ENCODE data around the gene BEX3.
"Not testable (repeated sequence)": the region's sequence is repeated elsewhere in the genome, so short reads cannot be mapped to it uniquely, and the experiment has no call there.

The BEX3 gene

GRCh38 chrX:103378990-103379389, 2.7 kb downstream of the BEX3 start:
- DNase-seq: no peak

- DNase-seq: no peak
Measured at GRCh38 chrX:103382877-103383276, 6.5 kb downstream of the BEX3 start.

GRCh38 chrX:103384672-103385071, 8.3 kb downstream of the BEX3 start:
- DNase-seq: no peak

DNA sequence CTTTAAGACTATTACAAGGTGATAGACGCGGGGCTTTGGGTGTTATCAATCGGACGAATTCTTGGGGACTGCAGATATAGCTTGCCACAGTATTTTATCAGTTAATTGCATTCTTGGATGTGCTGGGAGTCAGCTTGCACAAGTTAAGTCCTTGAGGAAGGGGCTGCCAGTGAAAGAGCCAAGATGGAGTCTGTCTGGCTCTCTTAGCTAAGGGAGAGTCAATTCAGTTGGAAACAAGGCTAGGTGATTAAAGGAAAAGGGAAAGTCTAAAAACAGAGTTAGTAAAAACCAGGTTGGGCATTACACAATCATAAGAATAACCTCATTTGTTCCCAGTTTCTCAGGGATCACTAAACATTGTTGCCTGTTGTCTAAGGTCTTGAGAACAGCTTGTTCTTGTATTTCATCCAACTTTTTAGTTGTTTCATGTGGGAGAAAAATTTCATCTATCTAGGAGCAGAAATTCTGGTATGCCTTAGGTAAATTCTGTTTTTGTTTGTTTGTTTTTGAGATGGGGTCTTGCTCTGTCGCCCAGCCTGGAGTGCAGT, 9.0 kb downstream of the BEX3 start:
- DNase-seq: not testable (repeated sequence)

DNA sequence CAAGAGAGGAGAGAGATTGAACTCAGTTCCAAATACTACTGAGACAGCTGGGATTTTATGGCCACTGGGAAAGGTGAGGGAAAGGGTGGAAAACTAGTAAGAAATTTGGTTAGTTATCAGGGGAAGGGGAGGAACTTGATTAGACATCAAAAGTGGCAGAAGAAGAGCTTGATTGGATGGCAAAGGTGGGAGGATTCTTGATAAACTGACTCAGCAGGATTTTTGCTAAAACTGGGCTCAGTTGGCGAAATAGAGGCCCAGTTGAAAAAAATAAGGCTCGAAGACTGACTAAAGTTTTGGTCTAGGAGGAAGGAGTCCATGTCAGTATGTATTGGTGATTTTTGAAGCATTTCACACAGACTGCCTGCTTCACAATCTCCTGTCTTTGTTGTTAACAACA, 10.0 kb downstream of the BEX3 start:
- DNase-seq: no peak

- no peak for DNase-seq
Measured at GRCh38 chrX:103393487-103393886, 17.1 kb downstream of the BEX3 start.

- no peak for DNase-seq
Measured at GRCh38 chrX:103396186-103396585, 19.8 kb downstream of the BEX3 start.

DNA sequence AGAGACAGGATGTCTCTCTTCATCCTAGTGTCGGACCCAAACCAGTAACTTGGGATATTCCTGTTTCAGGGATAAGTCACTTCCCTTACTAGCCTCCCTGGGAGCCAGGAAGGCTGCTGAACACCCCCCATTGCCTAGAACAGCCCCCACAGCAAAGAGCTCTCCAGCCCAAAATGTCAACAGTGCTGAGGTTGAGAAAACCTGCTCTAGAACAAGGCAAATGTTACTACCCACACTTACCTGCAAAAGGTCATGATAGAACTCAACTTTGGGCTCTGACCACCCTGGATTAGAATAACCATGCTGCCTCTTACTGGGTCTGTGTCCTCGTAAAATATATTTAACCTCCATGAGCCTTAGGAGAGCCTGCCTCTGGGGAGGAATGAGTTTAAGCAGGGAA, 20.3 kb downstream of the BEX3 start:
- DNase-seq: no peak

DNA sequence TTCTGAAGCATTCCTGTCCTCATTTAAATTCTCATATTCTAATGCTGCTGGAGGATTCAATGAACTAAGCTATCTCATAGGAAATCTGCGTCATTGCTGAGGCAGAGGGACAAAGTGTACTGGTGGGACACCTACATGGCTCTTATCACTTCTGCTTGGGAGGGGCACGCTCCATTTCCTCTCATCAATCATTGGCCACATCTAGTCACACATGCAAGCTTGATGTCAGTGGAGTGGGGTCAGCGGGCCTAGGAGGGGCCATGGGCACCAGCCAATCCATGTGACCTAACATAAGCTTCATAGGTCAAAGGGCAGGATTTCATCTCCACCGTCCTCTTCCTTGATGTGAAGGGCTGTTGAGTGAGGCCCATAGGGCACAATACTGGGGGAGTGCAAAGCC, 21.4 kb downstream of the BEX3 start:
- no peak for DNase-seq

DNA sequence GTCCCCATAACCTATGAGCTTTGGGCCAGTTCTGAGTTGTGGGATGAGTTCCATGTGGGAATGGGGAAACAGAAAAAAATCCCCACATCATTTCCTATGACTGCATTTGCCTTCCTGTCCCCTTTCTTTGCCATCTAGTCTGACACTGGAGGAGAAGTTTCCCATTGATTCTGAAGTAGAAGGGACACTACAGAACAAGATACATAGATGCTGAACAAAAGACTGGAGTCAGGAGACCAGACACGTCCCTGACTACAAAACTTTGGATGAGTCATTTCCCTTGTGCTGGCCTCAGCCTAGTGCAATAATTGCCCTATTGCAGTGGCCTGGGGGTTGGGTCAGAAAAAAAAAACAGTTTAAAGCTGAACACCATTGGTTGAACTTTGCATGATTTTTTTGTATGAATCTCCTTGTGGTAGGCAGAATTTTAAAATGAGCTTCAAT, 22.1 kb downstream of the BEX3 start:
- DNase-seq: no peak

DNA sequence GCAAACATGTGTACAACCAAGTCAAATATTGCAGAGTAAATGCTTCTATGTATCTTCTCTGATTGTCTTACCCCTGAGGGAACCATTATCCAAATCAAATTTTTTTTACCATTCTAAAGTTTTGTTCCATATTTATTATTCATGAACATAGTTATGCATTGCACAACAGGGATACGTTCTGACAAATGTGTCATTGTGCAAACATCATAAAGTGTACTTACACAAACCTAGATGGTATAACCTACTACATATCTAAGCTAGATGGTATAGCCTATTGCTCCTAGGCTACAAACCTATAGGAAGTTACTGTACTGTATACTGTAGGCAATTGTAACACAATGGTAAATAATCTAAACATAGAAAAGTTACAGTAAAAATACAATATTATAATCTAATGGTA, 23.4 kb downstream of the BEX3 start:
- DNase-seq: no peak

DNA sequence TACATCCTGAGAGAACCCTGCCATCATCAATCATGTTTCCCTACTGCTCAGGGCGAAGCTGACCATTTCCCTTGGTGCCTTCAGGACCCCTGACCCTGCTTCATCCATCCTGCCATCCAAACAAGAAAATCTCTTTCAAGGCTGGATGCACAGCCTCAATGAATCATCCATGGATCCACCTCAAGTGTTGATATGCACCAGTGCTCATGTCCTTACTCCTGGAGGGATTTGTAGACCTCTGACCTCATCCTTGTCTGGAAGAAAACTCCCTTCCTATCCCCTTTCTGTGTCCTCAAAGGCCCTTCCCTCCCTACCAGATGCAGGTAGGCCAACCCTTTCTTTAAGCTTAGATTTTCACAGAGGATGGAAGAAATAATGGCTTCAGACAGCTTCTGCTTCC, 24.6 kb downstream of the BEX3 start:
- DNase-seq: no peak

GRCh38 chrX:103404231-103405008, 28.1 kb downstream of the BEX3 start:
- DNase-seq: peak in 40 of 56 donors; percentile 0 to 61 (median 8)

DNA sequence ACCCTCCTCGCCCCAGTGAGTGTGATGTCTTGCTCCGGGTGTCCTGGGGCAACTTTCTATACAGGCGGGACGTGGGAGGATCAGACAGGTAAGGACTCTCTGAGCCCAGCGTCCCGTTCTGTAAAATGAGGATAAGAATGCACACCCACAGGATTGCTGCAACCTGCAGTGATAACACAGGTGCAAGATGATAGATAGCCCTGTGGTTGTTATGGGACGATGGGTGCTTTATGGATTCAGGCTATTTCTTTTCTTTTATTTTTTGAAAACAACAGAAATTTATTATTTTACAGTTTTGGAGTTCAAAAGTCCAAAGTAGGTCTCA, 28.6 kb downstream of the BEX3 start:
- no peak for DNase-seq

DNA sequence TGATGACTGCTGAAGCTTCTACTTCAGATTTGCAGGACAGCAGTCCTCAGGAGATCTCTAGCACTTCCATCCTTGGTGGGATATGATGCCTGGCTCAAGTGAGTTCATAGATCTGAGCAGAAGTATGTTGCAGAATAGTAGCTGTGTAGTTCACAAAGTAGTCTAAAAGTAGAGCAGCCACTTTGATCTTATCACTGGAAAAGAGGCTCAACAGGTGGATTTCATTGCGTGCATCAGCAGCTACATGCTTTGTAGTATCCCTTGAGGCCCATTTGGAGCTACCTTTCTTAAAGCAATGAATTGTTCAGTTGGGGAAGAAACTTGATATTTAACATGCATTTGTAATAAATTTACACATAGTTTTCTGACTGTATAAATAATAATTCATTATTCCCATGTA, 29.9 kb downstream of the BEX3 start:
- no peak for DNase-seq

- peak in 7 of 56 donors; percentile 3 to 22 (median 8) for DNase-seq
Measured at GRCh38 chrX:103407776-103408175, 31.4 kb downstream of the BEX3 start.

- DNase-seq: not testable (repeated sequence)
Measured at GRCh38 chrX:103411721-103412120, 35.4 kb downstream of the BEX3 start.

DNA sequence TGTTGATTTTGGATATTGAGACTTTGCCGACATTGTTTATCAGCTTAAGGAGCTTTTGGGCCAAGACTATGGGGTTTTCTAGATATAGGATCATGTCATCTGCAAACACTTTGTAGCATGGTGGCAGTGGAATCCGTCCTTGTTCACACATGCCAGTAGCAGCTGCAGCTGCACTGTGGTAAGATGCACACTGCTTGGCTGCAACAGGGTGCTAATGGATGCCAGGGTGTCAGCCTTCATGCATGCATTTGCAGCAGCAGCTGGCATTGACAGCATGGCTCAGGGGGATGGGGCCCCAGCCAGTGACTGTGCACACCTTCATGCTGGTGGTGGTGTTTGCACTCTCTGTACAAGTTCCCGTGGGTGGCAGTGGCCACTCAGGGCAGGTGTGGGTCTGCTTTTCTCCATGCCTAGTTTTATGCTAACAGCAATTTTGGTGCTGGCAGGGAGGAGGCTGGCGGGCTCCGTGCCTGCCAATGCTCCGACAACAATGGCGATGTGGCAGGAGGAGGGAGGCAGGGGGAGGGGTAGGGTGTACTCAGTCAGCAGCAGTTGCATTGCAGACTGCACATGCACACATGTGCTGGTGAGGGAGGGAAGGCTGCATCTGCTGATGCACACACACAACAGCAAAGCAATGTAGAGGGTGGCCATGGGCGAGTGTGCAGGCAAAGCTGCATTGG, 37.5 kb downstream of the BEX3 start:
- peak in 27 of 56 donors; percentile 0 to 45 (median 10) for DNase-seq

DNA sequence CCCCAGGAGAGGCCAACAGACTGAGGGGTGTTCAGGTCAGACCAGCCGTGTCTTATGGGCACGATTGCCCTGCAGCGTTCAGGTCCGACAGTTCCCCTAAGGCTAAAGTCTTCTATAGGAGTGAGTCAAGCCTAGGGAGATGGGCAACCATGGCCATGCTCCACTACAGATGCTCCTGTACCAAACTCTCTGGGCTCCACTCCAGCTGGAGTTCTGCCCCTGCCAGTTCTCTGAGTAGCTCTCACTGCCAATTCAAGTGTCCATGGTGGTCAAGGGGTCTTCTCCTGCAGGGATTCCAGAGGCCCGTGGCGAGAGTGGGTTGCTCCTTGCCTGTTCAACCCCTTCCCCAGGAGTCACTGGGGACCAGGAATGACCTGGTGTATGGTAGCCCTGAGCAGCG, 38.2 kb downstream of the BEX3 start:
- peak in 2 of 56 donors; percentile 1 to 3 for DNase-seq

DNA sequence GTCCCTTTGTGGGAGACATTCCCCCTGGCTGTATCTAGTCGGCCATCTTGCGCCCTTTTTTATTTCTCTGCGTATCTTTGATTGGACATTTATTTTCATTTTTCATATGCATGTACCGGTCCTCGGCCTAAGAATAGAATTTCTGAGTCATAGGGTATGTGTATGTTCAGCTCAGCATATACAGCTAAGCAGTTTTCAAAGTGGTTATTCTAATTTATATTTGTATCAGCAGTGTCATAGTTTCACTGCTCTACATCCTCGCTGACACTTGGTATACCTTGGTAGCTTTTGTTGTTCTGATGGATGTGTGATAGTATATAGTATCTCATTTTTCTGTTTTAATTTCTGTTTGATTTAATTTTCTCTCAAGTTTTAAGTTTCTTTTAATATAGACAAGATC, 38.7 kb downstream of the BEX3 start:
- DNase-seq: no peak

DNA sequence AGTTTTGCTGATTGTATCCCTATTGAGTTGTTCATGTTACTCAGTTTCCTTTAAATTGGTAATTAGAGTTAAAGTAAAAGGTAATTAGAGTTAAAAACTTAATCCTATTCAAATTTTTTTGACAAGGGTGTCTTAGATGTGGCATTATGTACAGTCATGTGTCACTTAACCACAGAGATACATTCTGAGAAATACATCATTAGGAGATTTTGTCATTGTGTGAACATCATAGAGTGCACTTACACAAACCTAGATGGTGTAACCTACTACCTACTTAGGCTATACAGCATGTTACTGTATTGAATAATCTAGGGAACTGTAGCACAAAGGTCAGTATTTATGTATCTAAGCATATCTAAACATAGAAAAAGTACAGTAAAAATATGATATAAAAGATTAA, 39.2 kb downstream of the BEX3 start:
- no peak for DNase-seq

- no peak for DNase-seq
Measured at GRCh38 chrX:103417370-103417769, 41.0 kb downstream of the BEX3 start.

GRCh38 chrX:103417933-103418332, 41.6 kb downstream of the BEX3 start:
- DNase-seq: no peak
